Naive B cell (primary cell): Measurements from ENCODE around the gene CTIF. TPM values are rescaled to one million over a fixed set of nuclear protein-coding genes. Genes with fewer than 3 reads are reported as not detected.
A peak's percentile ranks its signal among the peaks of the same experiment; 100 is the strongest.
"Not testable (repeated sequence)": the region's sequence is repeated elsewhere in the genome, so short reads cannot be mapped to it uniquely, and the experiment has no call there.

ENCODE experiments used
- ATAC-seq, 2 donors: fragments of 150-1000 bp; cut with Tn5 transposase; 2 replicates each; pipeline ENCODE4 v1.10.0; 2021; ENCODE audit warnings: low read depth in 2 of 2, mild to moderate bottlenecking in 2 of 2, moderate library complexity in 2 of 2
- DNase-seq: peaks from one replicate; pipeline ENCODE4 v3.0.0; 2022
- H3K27ac Mint-ChIP-seq, 6 donors: one replicate each; pipeline ENCODE4 v1.8.0; 2020 to 2022; ENCODE audit warnings: mild to moderate bottlenecking in 6 of 6, mixed read lengths in 6 of 6, moderate library complexity in 5 of 6, inconsistent platforms in 2 of 6
- H3K27me3 Mint-ChIP-seq, 3 donors: one replicate each; pipeline ENCODE4 v1.8.0; 2021 to 2022; ENCODE audit warnings: mixed read lengths in 3 of 3, mild to moderate bottlenecking in 1 of 3
- H3K36me3 Mint-ChIP-seq, 2 donors: one replicate each; pipeline ENCODE4 v1.8.0; 2020 to 2022; ENCODE audit warnings: mixed read lengths in 2 of 2, inconsistent platforms in 1 of 2, mild to moderate bottlenecking in 1 of 2
- H3K4me1 Mint-ChIP-seq, 3 donors: one replicate each; pipeline ENCODE4 v1.8.0; 2020 to 2022; ENCODE audit warnings: mixed read lengths in 3 of 3, inconsistent platforms in 1 of 3, mild to moderate bottlenecking in 1 of 3, moderate library complexity in 1 of 3
- H3K4me3 Mint-ChIP-seq, 8 donors: one replicate each; pipeline ENCODE4 v1.8.0; 2020 to 2022; ENCODE audit warnings: mild to moderate bottlenecking in 8 of 8, mixed read lengths in 8 of 8, moderate library complexity in 8 of 8, inconsistent platforms in 2 of 8
- H3K9me3 Mint-ChIP-seq, 7 donors: one replicate each; pipeline ENCODE4 v1.8.0; 2020 to 2022; ENCODE audit warnings: mixed read lengths in 7 of 7, mild to moderate bottlenecking in 5 of 7, inconsistent platforms in 2 of 7, moderate library complexity in 1 of 7
- polyA plus RNA-seq, 6 donors: library from polyadenylated mRNA; unstranded; fragments of 300-500 nt; fragmentation: Illumina TruSeq; gene quantifications; one replicate each; pipeline ENCODE4 v1.2.3, GENCODE V29; 2021; ENCODE audit warnings: low read depth in 6 of 6

The CTIF gene
- polyA plus RNA-seq, 6 donors from 2014 or later = 0.29 to 1.1 (median 0.66) TPM; not detected in 2

DNA sequence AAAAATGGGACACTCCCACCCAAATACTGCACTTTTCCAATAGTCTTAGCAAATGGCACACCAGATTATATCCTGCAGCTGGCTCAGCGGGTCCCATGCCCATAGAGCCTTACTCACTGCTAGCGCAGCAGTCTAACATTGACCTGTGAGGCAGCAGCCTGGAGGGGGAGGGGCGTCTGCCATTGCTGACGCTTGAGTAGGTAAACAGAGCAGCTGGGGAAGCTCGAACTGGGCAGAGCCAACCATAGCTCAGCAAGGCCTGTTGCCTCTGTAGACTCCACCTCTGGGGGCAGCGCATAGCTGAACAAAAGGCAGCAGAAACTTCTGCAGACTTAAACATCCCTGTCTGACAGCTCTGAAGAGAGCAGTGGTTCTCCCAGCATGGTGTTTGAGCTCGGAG lies 110.4 kb downstream of the CTIF start:
- Mint-ChIP-seq H3K4me3 (no peak overlapping the region), H3K9me3 (peaks cover 0 to 7% (median 0%) of the 10 kb centered on the region in 7 donors), H3K36me3 (peaks cover 4 to 9% of the 10 kb centered on the region in 2 donors), H3K27ac (no peak overlapping the region), H3K27me3 (peaks cover 0 to 6% (median 0%) of the 10 kb centered on the region in 3 donors), H3K4me1 (no peaks in the 10 kb centered on the region)
- DNase-seq = no peak
- ATAC-seq = no peak

DNA sequence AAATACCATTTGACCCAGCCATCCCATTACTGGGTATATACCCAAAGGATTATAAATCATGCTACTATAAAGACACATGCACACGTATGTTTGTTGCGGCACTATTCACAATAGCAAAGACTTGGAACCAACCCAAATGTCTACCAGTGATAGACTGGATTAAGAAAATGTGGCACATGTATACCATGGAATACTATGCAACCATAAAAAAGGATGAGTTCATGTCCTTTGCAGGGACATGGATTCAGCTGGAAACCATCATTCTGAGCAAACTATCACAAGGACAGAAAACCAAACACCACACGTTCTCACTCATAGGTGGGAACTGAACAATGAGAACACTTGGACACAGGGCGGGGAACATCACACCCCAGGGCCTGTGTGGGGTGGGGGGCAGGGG lies 115.8 kb downstream of the CTIF start:
- not testable (repeated sequence) for H3K9me3 Mint-ChIP-seq, H3K27ac Mint-ChIP-seq, ATAC-seq, H3K27me3 Mint-ChIP-seq, H3K4me1 Mint-ChIP-seq, H3K4me3 Mint-ChIP-seq, H3K36me3 Mint-ChIP-seq, DNase-seq

DNA sequence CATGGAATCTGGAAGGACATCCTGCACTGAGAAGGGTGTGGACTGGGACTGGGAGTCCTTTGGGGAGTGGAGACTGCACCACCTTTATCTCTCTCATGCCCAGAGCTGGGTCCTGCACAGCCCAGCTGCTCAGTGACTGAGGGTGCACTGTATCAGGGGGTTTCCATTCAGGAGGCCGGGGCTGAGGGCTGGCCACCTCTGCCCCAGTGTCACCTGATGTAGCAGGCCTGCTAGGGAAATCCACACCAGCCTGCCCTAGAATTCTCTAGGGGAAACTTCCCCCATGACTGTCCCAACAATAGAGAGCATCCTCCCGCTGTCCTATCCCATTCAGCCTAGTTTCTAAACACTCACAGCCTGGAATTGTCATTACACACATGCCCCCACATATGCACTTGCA lies 116.7 kb downstream of the CTIF start:
- Mint-ChIP-seq H3K27ac (no peak overlapping the region), H3K9me3 (peaks cover 0 to 7% (median 0%) of the 10 kb centered on the region in 7 donors)

DNA sequence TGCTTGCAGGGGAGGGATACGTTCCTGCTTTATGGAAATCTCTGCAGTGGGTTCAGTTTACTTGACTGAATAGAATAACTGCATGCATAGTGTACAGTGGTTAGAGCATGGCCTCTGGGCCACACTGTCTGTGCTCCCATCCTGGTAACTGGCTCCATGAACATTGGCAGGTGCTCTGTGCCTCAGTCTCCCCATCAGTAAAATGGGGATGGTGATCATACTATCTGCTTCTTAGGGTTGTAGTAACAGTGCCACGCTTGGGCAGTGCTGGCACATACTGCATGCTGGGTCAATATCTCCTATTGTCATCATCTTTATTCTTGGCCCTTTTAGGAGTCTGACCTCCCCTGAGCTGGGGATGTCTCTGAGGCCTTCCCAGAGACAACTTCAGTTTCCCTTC lies 117.3 kb downstream of the CTIF start:
- Mint-ChIP-seq H3K36me3 (no peaks in the 10 kb centered on the region), H3K4me3 (peak overlapping the region in 1 of 8 donors; percentile 44), H3K9me3 (peaks cover 0 to 4% (median 0%) of the 10 kb centered on the region in 7 donors), H3K27me3 (peaks cover 0 to 6% (median 0%) of the 10 kb centered on the region in 3 donors), H3K4me1 (no peaks in the 10 kb centered on the region), H3K27ac (no peak overlapping the region)
- DNase-seq (no peak), ATAC-seq (no peak)

More for the DNA sequence above, 116.7 kb downstream of the CTIF start:
- Mint-ChIP-seq H3K4me3 (no peak overlapping the region), H3K36me3 (no peaks in the 10 kb centered on the region), H3K27me3 (peaks cover 0 to 6% (median 0%) of the 10 kb centered on the region in 3 donors), H3K4me1 (no peaks in the 10 kb centered on the region)
- ATAC-seq = no peak
- DNase-seq = no peak

DNA sequence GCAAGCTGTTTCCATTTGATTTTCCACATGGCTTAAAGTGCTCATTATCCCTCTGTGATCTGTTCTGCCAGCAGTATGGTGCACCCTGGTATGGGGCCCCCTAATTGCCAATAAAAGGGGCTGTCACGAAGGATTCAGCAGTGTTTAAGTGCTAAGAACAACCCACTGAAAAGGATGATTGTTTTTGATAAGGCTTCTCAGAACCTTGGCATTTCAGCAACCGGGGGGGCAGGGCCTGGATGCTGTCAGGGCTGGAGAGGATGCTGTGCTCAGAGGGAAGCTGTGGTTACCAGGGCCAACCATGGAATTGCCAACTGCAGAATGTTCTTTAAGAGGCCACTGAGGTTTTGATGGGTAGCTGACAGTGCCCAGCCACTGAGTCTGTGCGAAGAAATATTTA lies 117.8 kb downstream of the CTIF start:
- H3K4me1 Mint-ChIP-seq = no peaks in the 10 kb centered on the region
- H3K36me3 Mint-ChIP-seq = no peaks in the 10 kb centered on the region
- H3K9me3 Mint-ChIP-seq = peaks cover 0 to 4% (median 0%) of the 10 kb centered on the region in 7 donors
- ATAC-seq = no peak
- no peak overlapping the region for H3K27ac Mint-ChIP-seq
- peaks cover 0 to 5% (median 0%) of the 10 kb centered on the region in 3 donors for H3K27me3 Mint-ChIP-seq
- peak overlapping the region in 1 of 8 donors; percentile 44 for H3K4me3 Mint-ChIP-seq
- no peak for DNase-seq

DNA sequence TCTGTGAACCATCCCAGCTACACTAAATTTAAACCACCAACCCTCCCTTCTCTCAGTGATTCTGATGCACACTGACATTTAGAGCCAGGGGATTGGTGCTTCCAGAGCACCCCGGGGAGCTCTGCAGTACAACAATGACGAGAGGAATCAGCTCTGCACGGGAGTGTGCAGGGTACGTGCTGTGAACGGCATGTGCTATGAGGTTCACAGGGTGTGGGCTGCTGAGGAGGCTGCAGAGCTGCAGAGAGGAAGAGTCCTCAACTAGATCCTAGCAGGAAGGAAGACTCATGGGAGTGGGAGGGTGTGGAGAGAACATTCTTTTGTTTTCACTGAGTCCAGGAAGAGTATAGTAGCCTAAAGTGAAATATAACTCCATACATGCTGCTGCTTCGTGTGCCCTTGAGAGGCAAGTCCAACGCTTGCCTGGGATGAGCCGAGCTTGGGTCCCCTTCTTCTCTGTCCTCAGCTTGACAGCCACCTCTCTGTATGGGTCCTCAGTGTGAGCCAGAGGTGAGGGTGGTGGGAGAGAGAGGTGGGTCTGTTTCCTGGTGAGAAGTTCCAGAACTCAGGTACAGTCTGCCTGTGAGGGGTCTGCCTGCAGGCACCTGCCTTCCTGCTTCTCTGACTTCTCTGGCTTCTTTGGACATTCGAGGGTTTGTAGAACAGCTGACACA lies 118.8 kb downstream of the CTIF start:
- DNase-seq = no peak
- H3K4me3 Mint-ChIP-seq = no peak overlapping the region
- H3K27me3 Mint-ChIP-seq = no peaks in the 10 kb centered on the region
- no peaks in the 10 kb centered on the region for H3K4me1 Mint-ChIP-seq
- no peak for ATAC-seq
- peaks cover 0 to 4% (median 0%) of the 10 kb centered on the region in 7 donors for H3K9me3 Mint-ChIP-seq
- no peaks in the 10 kb centered on the region for H3K36me3 Mint-ChIP-seq
- no peak overlapping the region for H3K27ac Mint-ChIP-seq

DNA sequence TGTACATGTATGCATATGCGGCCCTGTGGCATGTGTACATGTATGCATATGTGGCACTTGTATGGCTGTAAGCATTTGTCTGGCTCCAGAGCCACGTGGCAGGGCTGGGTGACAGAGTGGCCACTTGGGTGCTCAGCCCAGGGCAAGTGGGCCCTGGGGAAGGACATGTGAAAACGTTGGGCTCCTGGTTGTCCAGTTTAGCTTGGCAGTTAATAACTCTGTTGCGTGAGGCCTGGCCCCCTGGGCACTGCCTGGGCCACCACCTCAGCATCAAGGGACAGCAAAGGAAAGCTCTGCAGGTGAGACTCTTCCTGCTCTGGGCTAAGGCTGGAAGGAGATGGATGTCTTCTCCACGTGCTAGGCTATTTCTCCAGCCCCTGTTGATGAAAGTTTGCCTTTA lies 119.9 kb downstream of the CTIF start:
- Mint-ChIP-seq H3K36me3 (no peaks in the 10 kb centered on the region), H3K9me3 (peaks cover 0 to 4% (median 0%) of the 10 kb centered on the region in 7 donors), H3K27me3 (no peaks in the 10 kb centered on the region), H3K4me1 (peaks cover 0 to 4% (median 0%) of the 10 kb centered on the region in 3 donors), H3K27ac (no peak overlapping the region), H3K4me3 (no peak overlapping the region)
- DNase-seq (no peak), ATAC-seq (no peak)

DNA sequence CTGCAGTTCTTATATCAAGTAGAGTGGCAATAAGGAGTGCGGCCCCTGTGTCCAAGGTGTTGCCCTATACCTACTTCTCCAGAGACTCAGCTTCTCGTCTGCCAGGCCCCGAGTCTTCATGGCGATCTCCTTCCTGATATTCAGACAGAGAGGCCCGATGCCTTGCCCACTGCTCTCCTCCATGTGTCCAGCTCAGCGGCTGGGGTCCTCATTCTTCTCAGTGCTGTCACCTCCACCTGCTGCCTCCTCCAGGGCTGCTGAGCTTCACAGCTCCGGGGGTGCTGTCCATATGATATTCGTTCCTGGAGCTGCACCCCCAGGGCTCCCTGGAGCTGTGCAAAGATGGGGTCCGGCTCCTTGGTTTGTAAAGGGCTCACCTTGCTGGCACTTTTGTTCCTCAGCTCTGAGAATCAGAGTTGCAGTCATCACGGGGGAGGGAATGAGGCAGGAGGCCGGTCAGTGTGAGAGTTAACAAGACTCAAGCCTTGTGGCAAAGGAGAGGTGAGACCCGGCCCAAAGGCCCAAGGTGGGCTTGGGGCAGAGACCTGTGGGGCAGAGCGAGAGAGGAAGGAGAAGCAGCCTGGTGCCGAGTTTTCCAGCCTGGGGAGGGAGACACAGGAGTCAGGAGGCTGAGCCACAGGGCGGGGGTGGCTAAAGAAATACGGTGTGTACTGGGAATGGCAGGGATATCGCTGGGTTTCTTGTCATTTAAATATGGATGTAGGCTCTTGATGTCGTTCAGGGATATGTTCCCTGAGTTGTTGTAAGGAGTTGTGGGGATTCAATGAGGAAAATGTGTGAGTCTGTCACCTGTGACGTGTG lies 120.6 kb downstream of the CTIF start:
- Mint-ChIP-seq H3K4me1 (peaks cover 0 to 4% (median 0%) of the 10 kb centered on the region in 3 donors), H3K9me3 (no peaks in the 10 kb centered on the region), H3K36me3 (no peaks in the 10 kb centered on the region), H3K27me3 (no peaks in the 10 kb centered on the region), H3K27ac (no peak overlapping the region), H3K4me3 (no peak overlapping the region)
- DNase-seq = no peak
- no peak for ATAC-seq

DNA sequence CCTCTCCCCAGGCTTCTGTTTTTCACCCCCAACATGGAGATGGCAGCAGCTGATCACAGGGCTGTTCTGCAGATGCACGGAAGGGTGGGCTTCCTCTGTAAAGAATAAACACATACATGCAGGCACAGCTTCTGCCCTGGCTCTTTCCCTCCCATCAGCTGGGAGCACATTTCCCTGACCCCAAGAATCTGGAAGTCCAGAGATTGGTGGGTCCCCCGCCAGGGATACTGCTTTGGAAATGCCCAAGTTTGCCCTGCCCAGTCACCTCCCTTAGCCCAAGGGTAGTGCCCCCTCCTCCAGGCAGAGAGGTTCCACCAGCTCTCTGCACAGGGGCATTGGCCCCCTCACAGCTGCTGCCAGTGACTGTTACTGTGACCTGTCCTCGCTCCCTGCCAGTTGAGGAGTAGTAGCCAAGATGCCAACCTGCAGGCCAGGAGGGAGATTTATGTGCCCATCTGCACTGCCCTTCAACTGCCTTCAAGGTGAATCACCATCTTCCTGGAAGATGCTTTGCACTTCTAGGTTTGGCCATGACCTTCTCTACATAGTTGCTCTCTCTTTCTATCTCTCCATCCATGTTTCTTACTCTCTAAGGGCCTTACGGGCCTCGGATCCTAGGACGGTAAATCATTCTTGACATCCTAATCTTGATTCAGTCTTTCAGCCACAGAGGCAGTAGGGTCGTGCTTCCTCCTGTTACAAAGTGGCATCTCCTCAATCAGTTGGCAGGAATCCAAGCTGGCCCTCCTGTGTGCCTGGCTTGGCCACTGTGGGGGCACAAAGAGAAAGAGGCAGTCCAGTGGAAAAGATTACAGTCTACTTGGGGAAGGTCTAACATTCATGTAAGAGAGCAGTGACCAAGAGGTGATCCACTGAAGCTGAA lies 121.8 kb downstream of the CTIF start:
- ATAC-seq = no peak
- H3K4me3 Mint-ChIP-seq = no peak overlapping the region
- H3K27me3 Mint-ChIP-seq = no peaks in the 10 kb centered on the region
- H3K9me3 Mint-ChIP-seq = peaks cover 0 to 3% (median 0%) of the 10 kb centered on the region in 7 donors
- H3K4me1 Mint-ChIP-seq = peaks cover 0 to 4% (median 0%) of the 10 kb centered on the region in 3 donors
- peaks cover 2 to 3% of the 10 kb centered on the region in 2 donors for H3K36me3 Mint-ChIP-seq
- DNase-seq = no peak
- H3K27ac Mint-ChIP-seq = no peak overlapping the region

DNA sequence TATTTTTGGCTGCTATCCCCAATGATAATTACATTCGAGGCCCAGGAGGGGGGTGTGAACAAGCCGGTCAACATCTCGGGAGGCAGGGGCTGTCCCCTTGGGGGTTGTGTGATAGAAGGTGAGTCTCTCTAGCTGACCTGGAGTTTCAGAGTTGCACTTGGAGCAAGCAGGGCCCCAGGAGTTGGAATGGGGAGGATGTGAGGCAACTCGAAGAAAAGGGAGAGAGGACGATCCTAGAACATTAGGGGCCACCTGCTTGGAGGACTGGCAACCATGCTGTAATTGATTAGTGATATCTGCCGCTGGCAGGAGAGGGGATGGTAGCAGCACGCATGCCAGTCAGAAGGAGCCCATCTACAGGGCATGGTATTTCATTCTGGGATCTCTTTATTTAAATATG lies 122.6 kb downstream of the CTIF start:
- Mint-ChIP-seq H3K9me3 (peaks cover 0 to 9% (median 5%) of the 10 kb centered on the region in 7 donors), H3K27me3 (no peaks in the 10 kb centered on the region), H3K4me3 (no peak overlapping the region), H3K36me3 (peaks cover 10 to 11% of the 10 kb centered on the region in 2 donors), H3K27ac (peak overlapping the region in 1 of 6 donors; percentile 12), H3K4me1 (peaks cover 0 to 4% (median 0%) of the 10 kb centered on the region in 3 donors)
- no peak for DNase-seq
- ATAC-seq = no peak

DNA sequence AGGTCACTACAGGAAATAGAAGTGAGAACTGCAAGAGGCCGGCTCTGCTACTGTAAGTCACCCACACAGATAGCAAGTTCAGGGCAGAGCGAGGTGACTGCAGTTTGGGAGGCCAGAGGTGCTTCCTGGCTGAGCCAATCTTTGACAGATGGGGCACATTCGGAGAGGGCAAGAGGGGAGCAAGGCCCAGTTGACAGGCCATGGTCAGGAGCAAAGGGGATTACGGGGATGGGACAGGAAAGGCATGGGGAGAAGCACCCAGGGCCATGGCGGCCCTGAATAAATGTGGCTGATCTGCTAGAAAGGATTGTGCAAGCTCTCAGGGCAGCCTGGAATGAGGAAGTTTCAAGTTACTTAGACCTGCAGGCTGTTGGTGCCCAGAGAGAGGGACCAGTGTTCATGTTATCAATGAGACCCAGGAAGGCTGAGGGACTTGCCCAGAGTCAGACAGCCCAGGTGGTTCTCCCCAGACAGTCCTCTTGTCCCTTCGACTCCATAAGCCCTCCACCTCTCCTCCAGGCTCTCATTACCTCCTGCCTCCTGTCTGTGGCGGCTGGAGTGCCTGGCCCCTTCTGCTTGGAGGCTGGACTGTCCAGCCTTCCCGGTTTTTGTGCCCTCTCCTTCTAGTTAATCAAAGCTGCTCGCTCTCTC lies 123.3 kb downstream of the CTIF start:
- Mint-ChIP-seq H3K36me3 (peaks cover 12 to 14% of the 10 kb centered on the region in 2 donors), H3K4me3 (no peak overlapping the region), H3K4me1 (peaks cover 0 to 4% (median 2%) of the 10 kb centered on the region in 3 donors), H3K9me3 (peaks cover 0 to 9% (median 5%) of the 10 kb centered on the region in 7 donors), H3K27me3 (no peaks in the 10 kb centered on the region), H3K27ac (peak overlapping the region in 1 of 6 donors; percentile 80)
- DNase-seq (no peak), ATAC-seq (no peak)

DNA sequence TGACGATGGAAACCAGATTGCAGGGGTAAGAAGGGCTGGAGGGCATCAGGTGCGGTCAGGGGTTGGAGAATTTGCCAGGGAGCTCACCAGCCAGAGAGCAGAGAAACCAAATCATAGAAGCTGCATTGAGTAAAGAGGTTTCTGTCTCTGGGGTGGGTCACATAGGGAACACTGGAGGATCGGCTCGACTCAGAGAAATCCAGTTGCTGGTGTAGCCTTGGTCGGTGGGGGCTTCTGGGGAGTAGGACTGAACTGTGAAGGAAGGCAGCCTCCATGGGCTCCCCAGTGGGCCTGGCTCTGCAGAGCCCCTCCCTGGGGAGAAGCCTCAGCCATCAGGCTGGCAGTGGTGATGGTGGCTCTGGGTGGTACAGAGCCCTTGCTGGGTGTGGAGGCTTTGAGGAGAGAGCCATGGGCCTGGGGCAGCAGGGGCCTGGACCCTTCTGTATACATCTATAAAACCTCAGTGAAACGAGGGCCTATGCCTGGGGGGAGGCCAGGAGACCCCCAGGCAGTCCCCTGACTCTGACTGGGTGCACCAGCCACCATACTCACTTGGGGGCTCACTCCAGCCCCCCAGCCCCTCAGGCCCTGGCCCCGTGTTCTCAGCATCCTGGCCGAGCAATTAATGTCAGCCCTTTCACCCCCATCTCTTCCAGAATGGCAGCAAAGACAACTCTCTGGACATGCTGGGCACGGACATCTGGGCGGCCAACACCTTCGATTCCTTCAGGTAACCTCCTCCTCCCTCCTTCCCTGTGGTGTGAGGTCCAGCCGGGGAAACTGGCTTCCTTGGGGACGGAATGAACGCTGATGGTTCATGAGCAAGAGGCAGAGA lies 124.5 kb downstream of the CTIF start:
- Mint-ChIP-seq H3K27ac (peak overlapping the region in 4 of 6 donors; percentile 12 to 82 (median 70)), H3K4me3 (no peak overlapping the region), H3K9me3 (peaks cover 0 to 9% (median 5%) of the 10 kb centered on the region in 7 donors), H3K36me3 (peaks cover 12 to 14% of the 10 kb centered on the region in 2 donors), H3K4me1 (peaks cover 0 to 10% (median 4%) of the 10 kb centered on the region in 3 donors), H3K27me3 (no peaks in the 10 kb centered on the region)
- DNase-seq (no peak), ATAC-seq (no peak)
